GM18517 (cell line): ENCODE data around the gene SBSN.

Experiments
- ATAC-seq: cut with Tn5 transposase; IDR thresholded peaks from one replicate; pipeline ENCODE4 v1.9.1; 2021; ENCODE audit warnings: mild to moderate bottlenecking, moderate library complexity; ENCODE audit not compliant: unreplicated experiment

The SBSN gene

GRCh38 chr19:35555301-35556005, 27.3 kb upstream of the SBSN start:
- no peak for ATAC-seq

DNA sequence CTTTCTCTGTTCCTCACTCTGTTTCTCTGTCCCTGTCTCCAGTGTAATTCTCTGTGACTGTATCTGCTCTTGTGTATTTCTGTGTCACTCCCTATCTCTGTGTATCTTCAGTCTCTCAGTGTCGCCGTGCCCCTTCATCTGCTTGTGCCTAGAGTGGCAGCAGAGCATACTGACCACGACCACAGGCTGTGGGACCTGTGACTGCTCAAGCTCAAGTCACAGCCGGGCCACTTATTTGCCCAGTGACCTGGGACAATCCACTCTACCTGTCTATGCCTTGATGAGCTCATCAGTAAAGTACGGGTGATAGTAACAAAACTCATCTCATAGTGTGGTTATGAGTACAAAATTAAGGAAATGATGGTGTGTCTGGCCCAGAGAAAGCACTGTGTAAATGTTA, 26.0 kb upstream of the SBSN start:
- ATAC-seq: no peak

GRCh38 chr19:35553385-35554000, 25.4 kb upstream of the SBSN start:
- no peak for ATAC-seq

- ATAC-seq: no peak
These were observed 24.6 kb upstream of the SBSN start for GRCh38 chr19:35552534-35553384.

DNA sequence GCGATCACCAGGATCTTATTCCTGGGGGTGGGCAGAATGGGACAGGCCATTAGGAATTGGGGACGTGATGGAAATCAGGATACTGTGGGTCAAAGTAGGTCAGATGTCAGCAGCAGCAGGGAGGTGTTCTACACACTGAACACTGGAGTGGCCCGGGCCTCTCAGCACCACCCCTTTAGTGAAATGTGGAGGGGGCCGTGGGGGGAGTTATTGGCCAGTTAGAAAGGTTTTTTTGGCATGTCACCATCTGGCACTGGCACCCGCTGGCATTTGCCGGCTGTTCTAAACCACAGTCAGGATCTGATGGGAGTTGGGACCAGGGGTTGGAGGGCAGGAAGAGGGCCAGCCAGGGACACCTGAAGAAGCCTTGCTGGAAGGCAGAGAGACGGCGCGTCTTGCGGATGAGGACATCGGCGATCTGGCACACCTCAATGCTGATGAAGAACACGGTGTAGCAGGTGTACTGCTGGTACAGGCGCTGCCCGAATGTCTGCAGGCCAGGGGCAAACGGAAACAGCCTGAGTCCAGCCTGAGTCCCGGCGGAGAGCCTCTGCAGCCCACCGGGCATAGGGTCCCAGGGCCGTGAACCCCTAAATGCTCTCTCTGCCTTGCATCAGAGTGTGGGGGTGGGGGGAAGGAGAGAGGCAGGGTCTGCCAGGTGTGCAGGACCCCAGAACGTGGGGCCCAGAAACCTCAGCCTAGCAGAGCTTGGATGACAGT, 23.1 kb upstream of the SBSN start:
- ATAC-seq: no peak

DNA sequence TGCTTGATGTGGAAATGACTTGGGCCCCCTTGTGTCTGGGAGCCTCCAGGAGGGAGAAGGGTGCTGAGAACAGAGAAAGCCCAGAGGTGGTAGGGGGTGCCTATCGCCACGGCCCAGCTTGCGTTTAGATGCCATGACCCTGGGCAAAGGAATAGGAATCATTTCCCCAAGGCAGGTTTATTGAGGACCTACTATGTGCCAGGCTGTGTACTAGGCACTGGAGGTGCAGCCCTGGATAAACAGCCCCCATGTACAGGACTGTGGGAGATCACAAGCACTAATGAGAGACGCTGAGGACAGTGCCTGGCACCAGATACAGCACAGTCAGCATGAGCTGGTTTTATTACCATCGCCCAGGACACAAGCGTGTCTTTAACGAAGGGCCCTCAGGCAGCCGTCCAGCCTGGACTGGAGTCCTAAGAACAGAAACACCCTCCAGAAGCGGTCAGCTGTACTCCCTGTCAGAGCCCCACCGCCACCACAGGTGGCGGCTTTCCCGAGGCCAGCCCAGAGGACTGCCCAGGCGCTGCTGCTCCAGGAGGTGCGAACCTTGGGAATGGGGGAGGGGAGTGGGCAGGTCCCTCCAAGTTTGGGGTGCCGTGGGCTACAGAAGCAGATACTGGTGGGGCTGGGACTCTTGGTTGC, 21.9 kb upstream of the SBSN start:
- ATAC-seq: no peak

DNA sequence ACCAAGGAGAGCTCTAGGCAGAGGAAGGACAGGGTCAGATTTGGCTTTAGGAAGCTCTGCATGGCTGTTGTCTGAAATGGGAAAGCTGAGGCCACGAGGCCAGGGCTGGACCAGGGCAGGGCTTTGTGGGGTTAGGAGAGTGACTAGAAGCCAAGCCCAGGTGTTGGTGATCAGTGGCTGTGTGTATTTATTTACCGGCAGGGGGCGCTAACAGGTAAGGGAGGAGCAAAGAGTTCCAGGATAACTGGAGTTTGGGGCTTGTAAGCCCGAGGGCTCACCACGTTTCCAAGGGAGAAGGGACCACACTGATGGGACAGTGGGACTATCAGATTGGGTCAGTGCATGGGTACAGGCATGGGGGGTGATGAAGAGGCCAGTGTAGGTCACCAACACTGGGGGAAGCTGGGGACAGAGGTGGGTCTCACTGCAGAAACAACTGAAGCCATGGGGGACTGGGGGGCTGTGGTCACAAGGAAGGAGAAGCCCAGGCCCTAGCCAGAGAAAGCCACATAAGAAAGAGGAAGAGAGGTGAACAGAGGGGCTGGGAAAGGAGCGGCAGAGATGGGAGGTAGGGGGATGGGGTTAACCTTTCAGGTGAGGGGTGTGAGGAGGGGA, 21.2 kb upstream of the SBSN start:
- ATAC-seq: no peak

DNA sequence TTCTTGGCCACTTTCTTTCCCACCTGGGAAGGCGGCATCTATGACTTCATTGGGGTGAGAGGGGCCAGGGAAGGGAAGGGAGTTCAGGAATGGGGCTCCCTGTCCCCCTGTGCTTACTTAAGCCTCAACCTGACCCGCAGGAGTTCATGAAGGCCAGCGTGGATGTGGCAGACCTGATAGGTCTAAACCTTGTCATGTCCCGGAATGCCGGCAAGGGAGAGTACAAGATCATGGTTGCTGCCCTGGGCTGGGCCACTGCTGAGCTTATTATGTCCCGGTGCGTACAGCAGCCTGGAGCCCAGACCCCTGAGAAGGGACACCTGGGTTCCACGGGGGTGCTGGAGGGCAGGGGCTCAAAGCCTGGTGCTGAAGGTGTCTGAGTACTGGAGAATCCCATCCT, 18.4 kb upstream of the SBSN start:
- ATAC-seq: no peak

DNA sequence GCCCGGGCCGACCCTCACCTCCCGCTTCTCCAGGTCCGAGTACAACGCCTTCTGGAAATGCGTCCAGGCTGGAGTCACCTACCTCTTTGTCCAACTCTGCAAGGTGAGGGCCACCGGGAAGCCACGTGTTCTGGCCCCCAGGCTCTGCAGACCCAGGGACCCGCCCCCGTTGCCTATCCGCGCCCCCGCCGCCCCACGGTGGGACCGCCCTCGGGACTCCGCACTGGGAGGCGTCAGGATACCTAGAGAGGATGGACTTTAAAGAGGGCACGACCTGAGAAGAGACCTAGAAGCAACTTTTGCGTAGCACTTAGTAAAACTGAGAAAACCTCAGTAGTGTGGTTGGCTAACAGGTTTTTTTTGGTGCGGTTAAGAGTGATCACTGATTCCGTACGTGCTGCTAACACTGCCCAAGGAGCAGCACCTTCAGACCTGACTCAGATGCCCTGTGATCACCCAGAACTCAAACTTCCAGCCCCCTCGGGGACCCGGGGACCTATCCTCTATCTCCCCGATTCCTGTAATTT, 17.8 kb upstream of the SBSN start:
- peak; percentile 47 for ATAC-seq

- peak; percentile 71 for ATAC-seq
These were observed 17.1 kb upstream of the SBSN start, which contains the start of gene TMEM147 for GRCh38 chr19:35545001-35545854. TMEM147 (plus strand) TSS chr19:35545626; CDS start chr19:35545740, 114 bp downstream.

GRCh38 chr19:35544110-35544802, 16.1 kb upstream of the SBSN start:
- ATAC-seq: no peak

GRCh38 chr19:35543280-35544109, 15.4 kb upstream of the SBSN start:
- no peak for ATAC-seq

- ATAC-seq: no peak
These were observed 14.1 kb upstream of the SBSN start for GRCh38 chr19:35542209-35542608.

GRCh38 chr19:35540356-35540927, 12.3 kb upstream of the SBSN start:
- ATAC-seq: no peak

DNA sequence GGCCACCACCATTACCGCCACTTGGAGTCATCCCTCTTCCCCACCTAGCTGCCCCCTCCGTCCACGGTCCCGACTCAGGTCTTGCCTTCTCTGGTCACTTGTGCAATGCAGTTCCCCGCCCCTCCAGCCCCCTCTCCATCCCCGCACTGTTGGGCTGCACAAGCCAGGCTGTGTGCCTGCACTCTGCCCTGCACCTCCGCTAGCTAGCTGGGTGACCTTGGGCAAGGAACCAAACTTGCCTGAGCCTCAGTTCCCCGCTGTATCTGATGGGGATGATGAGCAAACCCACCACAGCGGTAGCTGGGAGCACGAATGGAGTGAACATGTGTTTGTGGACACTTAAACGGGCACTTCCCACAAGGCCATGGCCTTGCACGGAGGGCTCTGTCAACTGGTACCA, 11.7 kb upstream of the SBSN start:
- ATAC-seq: no peak

GRCh38 chr19:35539314-35539713, 11.2 kb upstream of the SBSN start:
- no peak for ATAC-seq

- no peak for ATAC-seq
These were observed 6.8 kb upstream of the SBSN start for GRCh38 chr19:35534803-35535480.
